HG03469 (cell line): ENCODE data around the gene NBR1.
A peak's percentile ranks its signal among the peaks of the same experiment; 100 is the strongest.
"Not testable (repeated sequence)": the region's sequence is repeated elsewhere in the genome, so short reads cannot be mapped to it uniquely, and the experiment has no call there.

Experiments
- ATAC-seq: cut with Tn5 transposase; IDR thresholded peaks from one replicate; pipeline ENCODE4 v1.9.1; 2021; ENCODE audit warnings: mild to moderate bottlenecking, moderate library complexity, moderate number of reproducible peaks; ENCODE audit not compliant: unreplicated experiment

NBR1 gene

DNA sequence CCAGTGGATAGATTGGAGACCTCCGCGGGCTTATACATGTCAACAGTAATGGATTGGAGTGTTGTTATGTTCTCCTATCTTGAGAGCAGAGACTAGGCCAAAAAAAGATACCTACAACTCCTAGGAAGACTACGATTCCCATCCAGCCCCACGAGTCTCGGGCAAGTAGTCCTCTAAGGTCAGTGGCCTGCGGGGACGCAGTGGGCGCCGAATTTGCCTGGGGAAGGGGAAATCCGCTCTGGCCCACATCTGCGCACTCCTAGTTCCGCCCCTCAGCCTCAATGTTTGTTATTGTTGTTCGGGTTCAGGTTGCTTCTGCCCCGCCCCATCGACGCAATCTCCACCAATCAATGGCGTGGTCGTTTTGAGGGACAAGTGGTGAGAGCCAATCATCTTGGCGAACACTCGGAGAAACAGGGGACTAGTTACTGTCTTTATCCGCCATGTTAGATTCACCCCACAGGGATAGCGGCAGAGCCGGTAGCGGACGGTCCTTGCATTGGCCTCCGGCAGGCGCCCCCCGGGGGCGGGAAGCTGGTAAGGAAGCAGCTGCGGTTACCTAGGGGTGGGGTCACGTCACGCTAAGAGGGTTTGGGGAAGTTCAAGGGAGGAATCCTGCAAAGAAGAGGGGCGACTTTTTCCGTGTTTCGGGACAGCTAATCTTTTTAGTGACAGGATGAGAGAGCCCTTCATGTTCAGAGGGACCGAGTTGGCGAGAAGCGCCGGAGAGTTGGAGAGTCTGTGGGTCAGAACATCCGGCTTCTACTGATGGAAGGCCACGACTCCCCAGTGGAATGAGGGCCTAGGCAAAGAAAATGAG, at the start of gene NBR1:
Gene NBR1 (plus strand): TSS at position 449 of the 820 bp plus-strand sequence. CDS start 4,586 bp downstream, outside the sequence.
- ATAC-seq = peak; percentile 66

DNA sequence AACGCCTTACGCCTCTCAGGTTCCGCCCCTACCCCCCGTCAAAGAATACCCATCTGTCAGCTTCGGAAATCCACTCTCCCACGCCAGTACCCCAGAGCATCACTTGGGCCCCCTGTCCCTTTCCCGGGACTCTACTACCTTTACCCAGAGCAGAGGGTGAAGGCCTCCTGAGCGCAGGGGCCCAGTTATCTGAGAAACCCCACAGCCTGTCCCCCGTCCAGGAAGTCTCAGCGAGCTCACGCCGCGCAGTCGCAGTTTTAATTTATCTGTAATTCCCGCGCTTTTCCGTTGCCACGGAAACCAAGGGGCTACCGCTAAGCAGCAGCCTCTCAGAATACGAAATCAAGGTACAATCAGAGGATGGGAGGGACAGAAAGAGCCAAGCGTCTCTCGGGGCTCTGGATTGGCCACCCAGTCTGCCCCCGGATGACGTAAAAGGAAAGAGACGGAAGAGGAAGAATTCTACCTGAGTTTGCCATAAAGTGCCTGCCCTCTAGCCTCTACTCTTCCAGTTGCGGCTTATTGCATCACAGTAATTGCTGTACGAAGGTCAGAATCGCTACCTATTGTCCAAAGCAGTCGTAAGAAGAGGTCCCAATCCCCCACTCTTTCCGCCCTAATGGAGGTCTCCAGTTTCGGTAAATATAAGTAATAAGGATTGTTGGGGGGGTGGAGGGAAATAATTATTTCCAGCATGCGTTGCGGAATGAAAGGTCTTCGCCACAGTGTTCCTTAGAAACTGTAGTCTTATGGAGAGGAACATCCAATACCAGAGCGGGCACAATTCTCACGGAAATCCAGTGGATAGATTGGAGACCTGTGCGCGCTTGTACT, 45.7 kb upstream of the NBR1 start, which contains the start of gene BRCA1:
Gene BRCA1 (minus strand): TSS at position 232 of the 834 bp plus-strand sequence. CDS start 1,268 bp downstream, outside the sequence.
- ATAC-seq = peak; percentile 91

- ATAC-seq = no peak
Measured at GRCh38 chr17:43125967-43126910, 44.8 kb upstream of the NBR1 start.

- no peak for ATAC-seq
Measured at GRCh38 chr17:43126911-43127290, 44.1 kb upstream of the NBR1 start.

GRCh38 chr17:43127333-43127876, 43.6 kb upstream of the NBR1 start:
- not testable (repeated sequence) for ATAC-seq

- no peak for ATAC-seq
Measured at GRCh38 chr17:43129671-43130010, 41.4 kb upstream of the NBR1 start.

- no peak for ATAC-seq
Measured at GRCh38 chr17:43132117-43132516, 38.9 kb upstream of the NBR1 start.

GRCh38 chr17:43133439-43133838, 37.6 kb upstream of the NBR1 start:
- ATAC-seq = not testable (repeated sequence)

GRCh38 chr17:43134774-43135453, 36.1 kb upstream of the NBR1 start:
- ATAC-seq = no peak

- ATAC-seq = no peak
Measured at GRCh38 chr17:43135454-43135819, 35.6 kb upstream of the NBR1 start.

DNA sequence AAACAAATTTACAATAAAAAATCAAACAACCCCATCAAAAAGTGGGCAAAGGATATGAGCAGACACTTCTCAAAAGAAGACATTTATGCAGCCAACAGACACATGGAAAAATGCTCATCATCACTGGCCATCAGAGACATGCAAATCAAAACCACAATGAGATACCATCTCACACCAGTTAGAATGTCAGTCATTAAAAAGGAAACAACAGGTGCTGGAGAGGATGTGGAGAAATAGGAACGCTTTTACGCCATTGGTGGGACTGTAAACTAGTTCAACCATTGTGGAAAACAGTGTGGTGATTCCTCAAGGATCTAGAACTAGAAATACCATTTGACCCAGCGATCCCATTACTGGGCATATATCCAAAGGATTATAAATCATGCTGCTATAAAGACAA, 34.4 kb upstream of the NBR1 start:
- ATAC-seq = not testable (repeated sequence)

GRCh38 chr17:43138531-43138930, 32.5 kb upstream of the NBR1 start:
- not testable (repeated sequence) for ATAC-seq

DNA sequence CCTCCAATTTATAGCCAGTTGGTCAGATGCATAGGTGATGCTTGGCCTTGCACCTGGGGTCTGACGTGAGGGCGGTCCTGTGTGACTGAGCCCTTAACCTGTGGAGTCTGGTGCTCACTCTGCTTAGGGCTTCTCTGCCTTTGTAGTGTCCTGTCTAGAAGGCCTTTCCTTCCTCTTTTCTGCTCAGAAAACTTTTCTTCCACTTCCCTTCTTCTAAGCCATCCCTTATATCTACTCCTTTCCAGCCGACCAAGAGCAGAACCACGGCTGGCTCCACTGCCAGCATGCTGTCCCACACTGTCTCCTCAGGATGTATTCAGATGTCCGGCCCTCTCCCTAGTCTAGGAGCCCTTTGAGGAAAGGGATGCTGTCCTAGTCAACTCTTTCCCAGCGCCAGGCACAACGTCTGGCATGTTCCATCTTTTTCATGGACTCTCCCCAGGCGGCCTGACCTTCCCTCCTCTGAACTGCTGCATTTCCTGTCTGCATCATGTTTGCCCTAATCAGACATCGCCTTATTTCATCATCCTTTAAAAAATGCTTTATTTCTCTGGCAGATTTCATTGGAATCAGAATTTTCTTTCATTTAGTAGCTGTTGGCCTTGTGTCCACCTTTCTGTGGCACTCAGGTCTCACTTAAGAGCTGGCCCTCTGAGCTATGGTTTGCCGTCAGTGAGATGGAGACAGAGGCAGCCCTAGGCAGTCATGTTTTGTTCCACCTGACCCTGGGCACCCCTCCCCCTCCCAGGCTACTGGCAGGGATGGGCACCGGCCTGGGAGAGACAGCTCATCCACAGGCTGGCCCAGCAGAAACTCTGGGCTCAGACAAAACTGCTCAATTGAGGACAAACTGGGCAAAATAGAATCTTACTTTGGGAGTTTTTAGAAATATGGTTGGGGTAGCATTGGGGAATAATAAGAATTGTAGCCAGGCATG, 30.4 kb upstream of the NBR1 start:
- no peak for ATAC-seq

DNA sequence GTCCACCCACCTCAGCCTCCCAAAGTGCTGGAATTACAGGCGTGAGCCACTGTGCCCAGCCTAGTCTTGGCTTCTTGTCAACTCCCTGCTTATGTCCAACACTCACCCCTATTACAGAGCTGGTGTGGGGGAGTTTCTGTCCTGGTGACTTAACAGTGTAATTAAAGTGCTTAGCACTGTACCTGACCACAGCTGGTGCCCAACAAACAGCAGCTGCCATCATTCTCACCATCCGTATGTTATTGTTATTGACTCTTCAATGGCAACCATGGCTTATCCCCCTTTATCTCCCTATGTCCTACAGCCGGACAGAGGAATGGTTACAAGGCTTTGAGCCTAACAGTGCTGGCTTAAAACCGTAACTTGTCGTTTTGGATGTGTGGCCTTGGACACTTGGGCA, 28.9 kb upstream of the NBR1 start:
- no peak for ATAC-seq

- ATAC-seq = no peak
Measured at GRCh38 chr17:43143201-43143600, 27.8 kb upstream of the NBR1 start.

- ATAC-seq = no peak
Measured at GRCh38 chr17:43146649-43147048, 24.4 kb upstream of the NBR1 start.

- ATAC-seq = no peak
Measured at GRCh38 chr17:43151880-43152456, 19.0 kb upstream of the NBR1 start.

DNA sequence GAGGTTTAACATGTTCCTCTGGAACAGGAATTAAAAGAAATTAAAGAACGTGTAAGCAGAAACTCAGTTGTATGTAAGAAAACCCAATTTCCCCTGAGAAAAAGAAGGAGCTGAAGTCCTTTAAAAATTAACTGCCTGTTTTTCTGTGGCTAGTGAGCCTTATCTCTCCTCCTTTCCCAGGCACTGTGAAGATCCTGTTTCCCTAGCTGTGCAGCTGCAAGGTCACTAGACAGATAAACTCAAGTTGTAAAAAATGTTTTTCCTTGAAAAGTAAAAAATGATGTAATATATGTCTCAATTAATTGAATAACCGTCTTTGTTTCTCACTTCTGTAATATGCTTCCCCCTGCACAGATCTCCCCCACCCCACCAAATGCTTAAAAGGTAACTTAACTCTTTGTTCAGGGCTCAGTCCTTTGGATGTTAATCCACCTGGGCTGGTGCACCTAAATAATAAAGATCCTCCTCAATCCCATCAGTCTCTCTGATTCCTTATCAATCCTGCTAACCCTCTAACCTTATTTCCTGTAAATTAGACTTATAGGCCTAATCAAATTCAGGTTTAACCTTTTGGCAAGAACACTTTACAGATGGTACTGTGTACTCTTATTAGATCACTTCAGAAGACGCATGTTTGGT, 17.7 kb upstream of the NBR1 start:
- not testable (repeated sequence) for ATAC-seq
